Stimulated activated CD4-positive, alpha-beta T cell treated with anti-CD3 and anti-CD28 coated beads, Interleukin-12 subunit alpha, Interleukin-12 subunit beta, amount 100 ng/mL, for 48 hours (primary cell): ENCODE results near the gene MIR17HG.
"Not testable (repeated sequence)": the region's sequence is repeated elsewhere in the genome, so short reads cannot be mapped to it uniquely, and the experiment has no call there.

Experiments
- DNase-seq, 3 donors: peaks; one replicate each; pipeline ENCODE4 v3.0.0-alpha.2; 2020; ENCODE audit warnings: low read depth in 2 of 3, low spot score in 1 of 3

Gene MIR17HG

GRCh38 chr13:91346850-91347201 is 661 bp upstream of the MIR17HG start:
- DNase-seq = peak; percentile 43 to 46 (median 44)

- peak; percentile 43 to 59 (median 54) for DNase-seq
These were observed 764 bp downstream of the MIR17HG start for GRCh38 chr13:91347996-91348905.

GRCh38 chr13:91348906-91349435 is 1.5 kb downstream of the MIR17HG start:
- peak; percentile 84 to 90 (median 89) for DNase-seq

- DNase-seq = no peak
These were observed 2.8 kb downstream of the MIR17HG start for GRCh38 chr13:91349992-91350911.

GRCh38 chr13:91351123-91351522 is 3.6 kb downstream of the MIR17HG start:
- no peak for DNase-seq

- no peak for DNase-seq
These were observed 4.5 kb downstream of the MIR17HG start for GRCh38 chr13:91351980-91352379.

- not testable (repeated sequence) for DNase-seq
These were observed 5.4 kb downstream of the MIR17HG start for GRCh38 chr13:91352891-91353290.

- no peak for DNase-seq
These were observed 6.0 kb downstream of the MIR17HG start for GRCh38 chr13:91353494-91353893.

GRCh38 chr13:91355099-91355825 is 7.8 kb downstream of the MIR17HG start:
- no peak for DNase-seq

GRCh38 chr13:91355826-91356710 is 8.6 kb downstream of the MIR17HG start:
- DNase-seq = no peak

GRCh38 chr13:91356919-91357612 is 9.6 kb downstream of the MIR17HG start:
- DNase-seq = no peak

- no peak for DNase-seq
These were observed 10.3 kb downstream of the MIR17HG start for GRCh38 chr13:91357613-91358386.

GRCh38 chr13:91358387-91358782 is 10.9 kb downstream of the MIR17HG start:
- no peak for DNase-seq

GRCh38 chr13:91359111-91359510 is 11.6 kb downstream of the MIR17HG start:
- DNase-seq = no peak

GRCh38 chr13:91359631-91360030 is 12.1 kb downstream of the MIR17HG start:
- DNase-seq = no peak

GRCh38 chr13:91360246-91360751 is 12.8 kb downstream of the MIR17HG start:
- DNase-seq = no peak

- no peak for DNase-seq
These were observed 14.3 kb downstream of the MIR17HG start for GRCh38 chr13:91361755-91362271.

- no peak for DNase-seq
These were observed 15.4 kb downstream of the MIR17HG start for GRCh38 chr13:91362908-91363307.
